ENCODE measurements around the gene CACNB2. TPM values are rescaled to one million over a fixed set of nuclear protein-coding genes. Genes with fewer than 3 reads are reported as not detected.

Gene CACNB2
- total and polyA plus RNA-seq, 4 donors = 0.38 to 3.1 (median 0.83) TPM

GRCh38 chr10:18505456-18506118 is 365.4 kb downstream of the CACNB2 start:
- no peak overlapping the region for H3K4me3 ChIP-seq (ENCODE audit: low read depth in 1 of 3, low read length in 3 of 3)
- TF ChIP-seq NR2F2 (IDR thresholded peaks at IDR 0.05) (no peak), TAF1 (conservative IDR thresholded peaks at IDR 0.05) (no peak), FOXA2 (IDR thresholded peaks at IDR 0.05) (no peak), SP1 (IDR thresholded peaks at IDR 0.05) (no peak), ATF3 (IDR thresholded peaks at IDR 0.05) (no peak), EGR1 (IDR thresholded peaks at IDR 0.05; ENCODE audit: low read depth in 2 of 2) (no peak), ZBTB33 (IDR thresholded peaks at IDR 0.05) (no peak), GABPA (IDR thresholded peaks at IDR 0.05 in 1 of 2, conservative IDR thresholded peaks at IDR 0.05 in 1 of 2) (no peak), CTCF (IDR thresholded peaks at IDR 0.05; ENCODE audit: low read depth, low read length, missing input control) (no peak), REST (IDR thresholded peaks at IDR 0.05) (no peak)
- no peak for DNase-seq (ENCODE audit: low spot score)

GRCh38 chr10:18508587-18508986 is 368.4 kb downstream of the CACNB2 start:
- H3K27ac ChIP-seq (ENCODE audit: low read depth in 1 of 2, low read length in 2 of 2) = no peak overlapping the region
- peaks cover 0 to 2% (median under 1%) of the 10 kb centered on the region in 4 donors for H3K36me3 ChIP-seq (ENCODE audit: control insufficient read depth in 4 of 4, insufficient read depth in 3 of 4, low read depth in 1 of 4, low read length in 3 of 4)
- no peak for DNase-seq (ENCODE audit: low spot score)
- H3K4me3 ChIP-seq (ENCODE audit: low read depth in 1 of 3, low read length in 3 of 3) = no peak overlapping the region
- WGBS = 84% methylated on average over 4 of the region's 4 CpGs
- no peaks in the 10 kb centered on the region for H3K4me1 ChIP-seq (ENCODE audit: control insufficient read depth in 4 of 4, insufficient read depth in 4 of 4, low read length in 3 of 4)
- no peak overlapping the region for H3K9ac ChIP-seq (ENCODE audit: low read depth in 1 of 2, low read length in 2 of 2)
- TF ChIP-seq SP1 (IDR thresholded peaks at IDR 0.05) (no peak), TAF1 (conservative IDR thresholded peaks at IDR 0.05) (no peak), MAX (IDR thresholded peaks at IDR 0.05) (no peak), RXRA (IDR thresholded peaks at IDR 0.05) (no peak), RAD21 (IDR thresholded peaks at IDR 0.05) (no peak), GABPA (IDR thresholded peaks at IDR 0.05 in 1 of 2, conservative IDR thresholded peaks at IDR 0.05 in 1 of 2) (no peak), FOXA2 (IDR thresholded peaks at IDR 0.05) (no peak), HNF4G (IDR thresholded peaks at IDR 0.05) (no peak), NR2F2 (IDR thresholded peaks at IDR 0.05) (no peak), REST (IDR thresholded peaks at IDR 0.05) (no peak), ZBTB33 (IDR thresholded peaks at IDR 0.05) (no peak), JUND (IDR thresholded peaks at IDR 0.05) (no peak), HNF4A (conservative IDR thresholded peaks at IDR 0.05) (no peak)
- H3K9me3 ChIP-seq (ENCODE audit: control insufficient read depth in 4 of 4, low read length in 3 of 4) = no peaks in the 10 kb centered on the region
- H3K27me3 ChIP-seq (ENCODE audit: control insufficient read depth in 4 of 4, insufficient read depth in 4 of 4, low read length in 3 of 4) = no peaks in the 10 kb centered on the region

More at GRCh38 chr10:18505456-18506118, 365.4 kb downstream of the CACNB2 start:
- Histone ChIP-seq H3K27ac (ENCODE audit: low read depth in 1 of 2, low read length in 2 of 2) (no peak overlapping the region), H3K9ac (ENCODE audit: low read depth in 1 of 2, low read length in 2 of 2) (no peak overlapping the region), H3K4me1 (ENCODE audit: control insufficient read depth in 4 of 4, insufficient read depth in 4 of 4, low read length in 3 of 4) (no peaks in the 10 kb centered on the region), H3K36me3 (ENCODE audit: control insufficient read depth in 4 of 4, insufficient read depth in 3 of 4, low read depth in 1 of 4, low read length in 3 of 4) (no peaks in the 10 kb centered on the region), H3K27me3 (ENCODE audit: control insufficient read depth in 4 of 4, insufficient read depth in 4 of 4, low read length in 3 of 4) (no peaks in the 10 kb centered on the region), H3K9me3 (ENCODE audit: control insufficient read depth in 4 of 4, low read length in 3 of 4) (no peaks in the 10 kb centered on the region)
- 83% methylated on average over 11 of the region's 11 CpGs for WGBS

All from liver (tissue), 9 donors.